HG02938 (cell line): ENCODE measurements around the gene PRKCG.
"Not testable (repeated sequence)": the region's sequence is repeated elsewhere in the genome, so short reads cannot be mapped to it uniquely, and the experiment has no call there.

Experiments
- ATAC-seq: cut with Tn5 transposase; IDR thresholded peaks from one replicate; pipeline ENCODE4 v1.9.1; 2021; ENCODE audit warnings: mild to moderate bottlenecking, moderate library complexity; ENCODE audit not compliant: unreplicated experiment

Gene PRKCG

DNA sequence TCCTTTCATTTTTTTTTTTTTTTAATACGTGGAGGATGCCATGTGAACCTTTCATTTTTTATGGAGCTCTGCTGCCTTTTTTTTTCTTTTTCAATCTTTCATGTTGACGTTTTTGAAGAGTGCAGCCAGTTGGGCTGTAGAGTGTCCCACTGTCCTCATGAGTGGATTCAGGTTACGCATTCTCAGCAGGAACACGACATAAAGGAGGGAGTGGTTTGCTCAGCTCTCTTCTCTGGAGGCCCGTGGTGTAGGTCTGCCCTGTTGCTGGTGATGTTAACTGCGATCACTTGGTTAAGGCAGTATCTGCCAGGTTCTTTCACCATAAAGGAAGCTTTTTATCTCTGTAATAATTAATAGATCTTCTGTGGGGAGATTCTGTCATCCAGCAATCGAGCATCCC, 54.0 kb downstream of the PRKCG start:
- no peak for ATAC-seq

DNA sequence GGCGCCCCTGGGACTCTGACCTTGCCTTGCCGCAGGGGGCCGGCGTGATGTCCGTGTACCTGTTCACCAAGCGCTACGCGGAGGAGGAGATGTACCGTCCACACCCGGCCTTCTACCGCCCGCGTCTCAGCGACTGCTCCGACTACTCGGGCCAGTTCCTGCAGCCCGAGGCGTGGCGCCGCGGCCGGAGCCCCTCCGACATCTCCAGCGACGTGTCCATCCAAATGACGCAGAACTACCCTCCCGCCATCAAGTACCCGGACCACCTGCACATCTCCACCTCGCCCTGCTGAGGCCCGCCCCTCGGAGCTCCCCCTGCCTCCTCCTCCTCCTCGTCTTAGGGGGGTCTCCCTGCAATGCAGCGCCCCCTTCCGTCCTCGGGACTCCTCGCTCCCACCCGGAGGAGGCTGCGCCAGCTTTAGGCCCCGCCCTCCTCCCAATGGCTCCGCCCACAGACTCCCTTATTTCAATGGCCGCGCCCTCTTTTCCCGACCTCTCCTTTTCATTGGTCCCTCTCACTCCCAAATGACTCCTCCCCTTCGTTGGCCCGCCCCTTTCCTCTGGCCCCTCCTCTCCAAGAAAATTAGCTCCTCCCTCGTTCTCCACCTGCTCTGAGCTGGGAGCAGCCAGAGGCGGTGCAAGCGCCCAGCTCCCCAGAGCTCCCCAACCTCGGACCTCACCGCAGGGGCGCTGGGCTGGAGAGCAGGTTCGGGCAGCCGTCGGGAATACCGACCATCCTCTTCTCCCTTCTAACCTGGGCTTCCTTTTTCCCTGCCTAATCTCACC, 60.2 kb downstream of the PRKCG start:
- no peak for ATAC-seq

DNA sequence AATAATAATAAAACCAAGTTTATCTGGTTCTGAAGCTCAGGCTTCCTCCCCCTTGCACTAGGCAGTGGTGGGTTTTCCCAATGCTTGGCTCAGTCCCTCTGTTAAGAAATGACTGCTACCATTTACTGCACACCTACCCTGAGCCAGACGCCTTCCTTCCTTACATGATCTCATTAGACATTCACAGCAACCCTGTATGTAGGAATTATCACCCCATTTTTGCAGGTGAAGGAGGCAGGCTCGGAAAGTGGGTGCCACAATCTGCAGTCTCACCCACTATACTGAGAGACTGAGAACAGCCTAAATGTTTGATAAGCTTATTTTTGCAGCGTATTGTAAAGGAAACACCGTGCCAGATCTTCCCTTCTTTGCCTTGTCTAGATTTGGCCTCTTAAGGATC, 62.4 kb downstream of the PRKCG start:
- ATAC-seq = no peak

DNA sequence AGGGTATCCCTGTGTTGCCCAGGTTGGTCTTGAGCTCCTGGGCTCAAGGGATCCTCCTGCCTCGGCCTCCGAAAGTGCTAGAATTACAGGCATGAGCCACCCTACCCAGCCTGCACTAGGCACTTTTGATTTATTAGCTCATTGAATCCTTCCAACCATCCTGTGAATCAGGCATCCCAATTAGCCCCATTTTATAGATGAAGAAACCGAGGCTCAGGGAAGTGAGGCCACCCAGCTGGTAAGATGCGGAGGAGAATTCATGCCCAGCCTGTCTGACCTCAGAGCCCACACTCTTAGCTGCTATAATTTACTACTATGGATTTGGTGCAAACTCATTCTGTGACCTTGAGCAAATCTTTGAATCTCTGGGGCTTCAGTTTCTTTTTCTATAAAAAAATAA, 62.9 kb downstream of the PRKCG start:
- no peak for ATAC-seq

DNA sequence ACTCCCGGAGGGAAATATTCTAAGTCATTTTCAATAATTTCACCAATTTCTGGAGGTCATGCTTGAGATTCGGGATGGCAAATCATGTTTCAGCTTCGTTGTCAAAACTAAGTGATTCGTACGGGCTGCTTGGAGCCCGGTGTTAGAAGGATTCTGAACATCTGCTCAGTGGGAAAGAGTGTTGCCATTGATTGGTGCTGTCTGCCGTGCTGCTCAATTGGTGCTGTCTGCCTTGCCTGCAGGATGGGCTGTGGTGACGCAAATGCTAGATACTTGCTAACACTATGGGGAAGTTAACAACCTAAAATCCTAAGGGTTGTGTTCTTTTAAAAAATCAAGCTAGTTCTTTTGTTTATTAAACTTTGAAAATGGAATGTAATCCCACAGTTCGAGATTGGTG, 63.4 kb downstream of the PRKCG start:
- ATAC-seq = no peak

DNA sequence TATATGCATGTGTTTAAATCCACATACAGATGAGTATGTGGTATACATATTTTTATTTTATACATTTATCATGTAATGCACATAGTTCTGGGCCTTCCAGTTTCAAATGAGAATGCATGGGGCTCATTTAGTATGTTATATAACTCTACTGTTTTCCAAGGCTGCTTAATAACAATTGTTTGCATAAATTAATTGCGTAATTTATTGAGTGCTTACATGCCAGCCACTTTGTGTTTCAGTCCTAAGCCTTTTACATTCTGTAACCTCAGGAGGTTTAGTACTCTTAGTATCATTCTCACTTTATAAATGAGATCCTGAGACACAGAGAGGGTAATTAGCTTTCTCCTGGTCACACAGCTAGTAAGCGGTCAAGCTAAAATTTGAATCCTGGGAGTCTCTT, 64.0 kb downstream of the PRKCG start:
- no peak for ATAC-seq

DNA sequence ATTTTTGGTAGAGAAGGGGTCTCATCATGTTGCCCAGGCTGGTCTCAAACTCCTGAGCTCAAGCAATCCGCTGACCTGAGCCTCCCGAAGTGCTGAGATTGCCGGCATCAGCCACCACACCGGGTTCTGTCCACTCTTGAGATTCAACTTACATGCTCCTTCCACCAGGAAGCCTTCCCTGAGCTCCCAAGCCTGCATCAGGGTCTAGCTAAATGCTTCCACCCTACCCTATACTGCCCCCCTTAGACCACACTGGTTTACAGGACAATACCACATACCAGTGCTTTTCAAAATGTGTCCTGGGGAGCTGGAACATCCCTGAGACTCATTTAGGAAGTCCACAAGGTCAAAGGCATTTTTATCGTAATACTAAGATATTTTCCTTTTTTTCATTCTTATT, 65.6 kb downstream of the PRKCG start:
- no peak for ATAC-seq

DNA sequence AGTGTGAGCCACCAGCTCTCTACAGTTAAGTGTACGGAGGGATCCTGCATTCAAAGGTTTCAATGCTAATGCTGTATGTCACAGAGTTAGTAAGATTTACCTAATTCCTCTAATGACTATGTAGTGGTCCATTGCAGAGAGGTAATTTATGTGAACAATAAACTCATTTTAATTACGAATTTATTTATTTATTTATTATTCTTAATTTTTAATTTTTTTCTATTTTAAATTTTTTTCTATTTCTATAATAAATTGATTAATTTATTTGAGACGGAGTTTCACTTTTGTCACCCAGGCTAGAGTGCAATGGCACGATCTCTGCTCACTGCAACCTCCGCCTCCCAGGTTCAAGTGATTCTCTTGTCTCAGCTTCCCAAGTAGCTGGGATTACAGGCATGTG, 66.6 kb downstream of the PRKCG start:
- not testable (repeated sequence) for ATAC-seq

DNA sequence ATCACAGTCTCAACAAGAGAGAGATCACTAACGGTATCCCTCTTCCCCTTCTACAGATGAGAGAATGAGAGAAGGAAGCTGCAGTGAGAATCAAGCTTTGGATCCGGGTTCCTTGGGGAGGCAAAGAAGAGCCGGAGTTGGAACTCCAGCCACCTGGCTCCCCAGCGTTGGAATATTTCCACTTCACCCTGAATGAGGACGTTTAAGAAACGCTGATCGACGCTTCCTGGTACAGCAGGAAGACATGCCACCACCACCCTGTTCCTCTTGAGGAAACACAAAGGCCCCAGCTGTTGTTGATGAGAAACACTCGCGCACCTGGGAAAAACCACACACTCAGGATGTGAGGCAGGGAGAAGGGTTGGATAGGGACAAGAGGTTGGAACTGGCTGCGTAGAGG, 69.4 kb downstream of the PRKCG start:
- no peak for ATAC-seq

DNA sequence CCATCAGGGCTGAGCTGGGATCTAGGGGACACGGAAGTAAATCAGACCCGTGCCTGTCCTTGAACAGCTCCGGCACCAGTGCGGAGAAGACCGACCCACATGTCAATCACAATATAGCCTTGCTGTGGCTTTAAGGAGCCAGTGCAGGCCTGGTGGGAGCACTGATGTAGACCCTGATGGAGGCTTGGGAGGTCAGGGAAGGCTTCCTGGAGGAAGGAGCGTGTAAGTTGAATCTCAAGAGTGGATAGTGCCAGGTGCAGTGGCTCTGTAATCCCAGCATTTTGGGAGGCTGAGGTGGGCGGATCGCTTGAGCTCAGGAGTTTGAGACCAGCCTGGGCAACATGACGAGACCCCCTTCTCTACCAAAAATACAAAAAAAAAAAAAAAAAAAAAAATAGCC, 70.0 kb downstream of the PRKCG start:
- ATAC-seq = no peak

DNA sequence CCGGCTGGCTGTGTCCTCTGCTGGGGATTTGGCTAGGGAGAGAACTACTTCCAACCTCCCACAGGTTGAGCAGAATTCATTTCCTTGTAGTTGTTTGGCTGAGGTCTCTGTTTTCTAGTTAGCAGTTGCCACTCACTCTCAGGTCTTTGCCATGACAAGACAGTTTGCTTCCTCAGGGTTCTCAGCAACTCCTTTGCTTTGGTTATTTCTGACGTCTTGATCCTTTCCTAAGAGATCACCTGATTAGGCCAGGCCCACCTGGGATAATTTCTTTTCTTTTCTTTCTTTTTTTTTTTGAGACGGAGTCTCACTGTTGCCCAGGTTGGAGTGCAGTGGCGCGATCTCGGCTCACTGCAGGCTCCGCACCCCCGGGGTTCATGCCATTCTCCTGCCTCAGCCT, 71.4 kb downstream of the PRKCG start:
- ATAC-seq = no peak
